Mesodermal cell (in vitro differentiated cells): ENCODE measurements around the gene TRAPPC12.
"Not testable (repeated sequence)": the region's sequence is repeated elsewhere in the genome, so short reads cannot be mapped to it uniquely, and the experiment has no call there.

Source experiments
- H3K27ac ChIP-seq: 2 replicates; pipeline ENCODE4 v1.7.0; 2013; ENCODE audit warnings: mild to moderate bottlenecking, low read depth, low read length, moderate library complexity; ENCODE audit not compliant: severe bottlenecking
- H3K36me3 ChIP-seq: 2 replicates; pipeline ENCODE4 v1.7.1; 2013; ENCODE audit warnings: mild to moderate bottlenecking, low read length, moderate library complexity; ENCODE audit not compliant: control insufficient read depth, insufficient read depth
- H3K4me1 ChIP-seq: one replicate; pipeline ENCODE4 v1.7.1; 2013; ENCODE audit warnings: mild to moderate bottlenecking, low read length; ENCODE audit not compliant: insufficient read depth, control insufficient read depth, poor library complexity, severe bottlenecking
- H3K4me3 ChIP-seq: 2 replicates; pipeline ENCODE4 v1.7.0; 2013; ENCODE audit warnings: low read length, control low read depth, mild to moderate bottlenecking; ENCODE audit not compliant: insufficient read depth, poor library complexity, severe bottlenecking; ENCODE audit errors: extremely low read depth
- H3K9me3 ChIP-seq: 2 replicates; pipeline ENCODE4 v1.7.1; 2013; ENCODE audit warnings: mild to moderate bottlenecking, low read length, moderate library complexity; ENCODE audit not compliant: control insufficient read depth
- WGBS, 2 experiments: methylation state at CpG; one replicate each; pipeline ENCODE4 v1.1.5; 2013; ENCODE audit warnings: missing lambda C conversion rate in 2 of 2; ENCODE audit not compliant: insufficient coverage in 2 of 2; 5-methylcytosine and 5-hydroxymethylcytosine counted together

TRAPPC12 gene

DNA sequence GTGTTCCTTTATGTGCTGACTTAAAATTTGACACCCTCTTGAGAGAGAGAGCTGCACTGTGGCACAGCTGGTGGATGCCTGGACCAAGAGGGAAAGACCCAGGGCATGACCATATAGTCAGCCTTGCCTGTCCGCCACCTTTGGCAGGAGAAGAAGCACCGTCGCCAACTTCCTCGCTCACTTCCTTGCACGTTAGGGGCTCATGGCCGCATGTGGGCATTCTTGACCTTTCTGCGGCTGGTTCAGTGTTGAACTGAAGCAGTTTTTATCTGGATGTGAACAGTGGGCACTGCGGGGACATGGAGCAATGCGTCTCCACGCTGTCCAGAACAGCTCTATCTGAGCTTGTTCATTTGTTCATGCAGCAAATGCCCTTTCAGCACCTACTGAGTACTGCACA, 66.9 kb downstream of the TRAPPC12 start:
- peaks cover 57% of the 10 kb centered on the region for H3K36me3 ChIP-seq
- H3K4me3 ChIP-seq: no peak overlapping the region
- 94 to 97% methylated on average over 10 of the region's 10 CpGs for WGBS, 2 experiments
- no peaks in the 10 kb centered on the region for H3K4me1 ChIP-seq
- H3K27ac ChIP-seq: no peak overlapping the region
- no peaks in the 10 kb centered on the region for H3K9me3 ChIP-seq

GRCh38 chr2:3447186-3447585, 67.7 kb downstream of the TRAPPC12 start:
- H3K4me1 ChIP-seq, H3K9me3 ChIP-seq, H3K4me3 ChIP-seq, H3K27ac ChIP-seq: not testable (repeated sequence)
- peaks cover 58% of the 10 kb centered on the region for H3K36me3 ChIP-seq
- WGBS, 2 experiments: 93 to 100% methylated on average over 3 of the region's 6 CpGs

GRCh38 chr2:3447789-3448317, 68.4 kb downstream of the TRAPPC12 start:
- Histone ChIP-seq H3K27ac (no peak overlapping the region), H3K4me1 (no peaks in the 10 kb centered on the region), H3K4me3 (no peak overlapping the region), H3K9me3 (no peaks in the 10 kb centered on the region), H3K36me3 (peaks cover 58% of the 10 kb centered on the region)
- 91 to 95% methylated on average over 3 to 5 of the region's 9 CpGs for WGBS, 2 experiments

- peaks cover 56% of the 10 kb centered on the region for H3K36me3 ChIP-seq
- not testable (repeated sequence) for H3K4me3 ChIP-seq
Measured at GRCh38 chr2:3448441-3448911, 69.0 kb downstream of the TRAPPC12 start.

DNA sequence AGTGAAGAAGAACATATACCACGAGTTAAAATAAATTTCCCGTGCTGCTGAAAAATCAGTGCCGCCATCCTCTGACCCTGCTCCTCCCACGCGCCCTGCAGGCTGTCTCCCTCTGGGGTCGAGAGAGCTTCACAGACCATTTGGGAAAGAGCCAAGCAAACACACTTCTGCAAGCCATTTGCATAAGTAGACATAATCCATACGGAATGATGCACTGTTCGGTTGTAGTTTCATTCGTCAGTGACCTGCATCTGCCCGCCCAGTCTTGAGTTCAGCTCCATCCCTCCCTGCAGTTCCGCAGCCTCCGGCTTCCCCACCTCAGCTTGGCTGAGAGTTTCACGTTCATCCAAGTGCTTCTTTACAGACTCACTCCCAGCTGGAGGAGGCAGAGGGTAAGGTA, 69.6 kb downstream of the TRAPPC12 start:
- no peaks in the 10 kb centered on the region for H3K9me3 ChIP-seq
- no peak overlapping the region for H3K27ac ChIP-seq
- peaks cover 53% of the 10 kb centered on the region for H3K36me3 ChIP-seq
- peaks cover 3% of the 10 kb centered on the region for H3K4me1 ChIP-seq
- WGBS, 2 experiments: 94 to 98% methylated on average over 10 of the region's 13 CpGs
- H3K4me3 ChIP-seq: no peak overlapping the region

More at GRCh38 chr2:3448441-3448911, 69.0 kb downstream of the TRAPPC12 start:
- WGBS, 2 experiments: 95% methylated on average over 22 to 31 of the region's 35 CpGs
- not testable (repeated sequence) for H3K27ac ChIP-seq, H3K9me3 ChIP-seq, H3K4me1 ChIP-seq

DNA sequence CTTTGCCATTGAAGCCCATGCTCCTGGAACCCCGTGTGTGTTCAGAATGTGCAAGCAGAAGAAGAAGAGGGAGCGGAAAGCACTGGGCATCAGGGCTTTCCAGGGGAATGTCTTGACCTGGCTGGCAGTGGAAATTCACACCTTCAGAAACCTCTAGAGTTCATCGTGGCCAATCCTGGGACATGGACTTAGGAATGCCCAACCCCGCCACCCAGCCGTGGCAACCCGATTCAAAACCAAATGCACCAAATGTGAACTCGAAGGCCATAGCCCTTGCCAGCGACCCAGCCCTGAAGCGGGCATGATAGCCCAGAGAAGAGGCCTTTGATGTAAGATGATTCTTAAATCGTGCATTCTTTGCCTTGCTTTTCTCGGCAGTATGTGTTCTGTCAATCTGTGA, 70.4 kb downstream of the TRAPPC12 start:
- no peaks in the 10 kb centered on the region for H3K9me3 ChIP-seq
- H3K36me3 ChIP-seq: peaks cover 49% of the 10 kb centered on the region
- peaks cover 3% of the 10 kb centered on the region for H3K4me1 ChIP-seq
- whole genome bisulfite sequencing, 2 experiments: 98% methylated on average over 10 to 11 of the region's 11 CpGs
- no peak overlapping the region for H3K4me3 ChIP-seq
- H3K27ac ChIP-seq: no peak overlapping the region

GRCh38 chr2:3450385-3451010, 71.0 kb downstream of the TRAPPC12 start:
- H3K4me3 ChIP-seq: no peak overlapping the region
- peaks cover 3% of the 10 kb centered on the region for H3K4me1 ChIP-seq
- H3K36me3 ChIP-seq: peaks cover 44% of the 10 kb centered on the region
- WGBS, 2 experiments: 89 to 93% methylated on average over 15 of the region's 16 CpGs
- no peak overlapping the region for H3K27ac ChIP-seq
- H3K9me3 ChIP-seq: no peaks in the 10 kb centered on the region

DNA sequence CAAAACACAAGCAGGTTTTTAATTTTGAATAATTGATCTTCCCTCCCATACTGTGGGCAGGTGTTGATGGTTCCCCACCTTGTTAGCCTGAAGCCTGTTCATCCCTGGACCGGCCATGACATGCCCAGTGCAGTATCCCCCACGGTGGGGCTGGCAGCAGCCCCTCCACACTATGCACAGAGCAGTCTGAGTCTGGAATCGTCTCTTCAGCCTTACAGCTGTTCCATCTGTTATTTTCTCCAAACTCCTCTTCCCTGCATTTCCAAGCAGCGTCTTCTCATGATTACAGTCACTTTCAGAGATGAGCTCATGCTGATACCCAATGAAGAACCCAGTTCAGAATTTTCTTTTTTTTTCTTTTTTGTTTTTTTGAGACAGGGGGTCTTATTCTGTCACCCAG, 71.7 kb downstream of the TRAPPC12 start:
- Histone ChIP-seq H3K4me3 (no peak overlapping the region), H3K4me1 (peaks cover 3% of the 10 kb centered on the region), H3K27ac (no peak overlapping the region), H3K36me3 (peaks cover 39% of the 10 kb centered on the region), H3K9me3 (no peaks in the 10 kb centered on the region)
- WGBS, 2 experiments: 84 to 93% methylated on average over 4 of the region's 4 CpGs

- Histone ChIP-seq H3K9me3 (no peaks in the 10 kb centered on the region), H3K36me3 (peaks cover 38% of the 10 kb centered on the region), H3K27ac (no peak overlapping the region), H3K4me3 (no peak overlapping the region), H3K4me1 (peaks cover 3% of the 10 kb centered on the region)
- 85 to 93% methylated on average over 12 to 16 of the region's 17 CpGs for WGBS, 2 experiments
Measured at GRCh38 chr2:3451926-3452671, 72.6 kb downstream of the TRAPPC12 start.

- 89 to 93% methylated on average over 12 to 19 of the region's 20 CpGs for WGBS, 2 experiments
- H3K9me3 ChIP-seq: no peaks in the 10 kb centered on the region
- H3K4me1 ChIP-seq: peaks cover 3% of the 10 kb centered on the region
- no peak overlapping the region for H3K4me3 ChIP-seq
- no peak overlapping the region for H3K27ac ChIP-seq
- H3K36me3 ChIP-seq: peaks cover 44% of the 10 kb centered on the region
Measured at GRCh38 chr2:3453190-3453999, 73.9 kb downstream of the TRAPPC12 start.
